Motor neuron (in vitro differentiated cells): ENCODE results near the gene LTF. TPM values are rescaled to one million over a fixed set of nuclear protein-coding genes. Genes with fewer than 3 reads are reported as not detected.
"Not testable (repeated sequence)": the region's sequence is repeated elsewhere in the genome, so short reads cannot be mapped to it uniquely, and the experiment has no call there.

Experiments
- ATAC-seq, 8 experiments: fragments of 200-7000 bp; cut with Tn5 transposase; replicated peaks in 6 of 8; 2 replicates each; pipeline ENCODE4 v1.8.0; 2021; ENCODE audit warnings: mild to moderate bottlenecking in 8 of 8, moderate library complexity in 8 of 8
- H3K27ac ChIP-seq, 2 donors: fragments of 250-450 bp; sonication (Bioruptor Pico); 2 replicates each; pipeline ENCODE4 v1.9.0; 2021; ENCODE audit warnings: antibody characterized with exemption in 2 of 2, mild to moderate bottlenecking in 2 of 2, moderate library complexity in 1 of 2
- H3K4me1 ChIP-seq, 2 donors: fragments of 250-450 bp; sonication (Bioruptor Pico); replicated peaks in 1 of 2; 2 replicates each; pipeline ENCODE4 v1.6.1; 2021; ENCODE audit warnings: antibody characterized with exemption in 2 of 2, mild to moderate bottlenecking in 2 of 2, moderate library complexity in 1 of 2
- H3K4me3 ChIP-seq, 5 donors: fragments of 250-450 bp; sonication (Bioruptor Pico); 2 replicates each; pipeline ENCODE4 v1.9.0; 2021; ENCODE audit warnings: antibody characterized with exemption in 5 of 5, mild to moderate bottlenecking in 5 of 5, moderate library complexity in 4 of 5
- WGBS, 10 experiments: fragments of 450-650 bp; shearing (Covaris generic); methylation state at CpG; one replicate each; pipeline ENCODE4 v1.0.0; 2022; 5-methylcytosine and 5-hydroxymethylcytosine counted together
- in situ Hi-C, 9 experiments: fragments of 400-800 bp; cut with MboI; loops; one replicate each; pipeline ENCODE4 v1.15.0; 2021; ENCODE audit warnings: low sequenced_read_pairs in 9 of 9, low pct_unique_long_range_greater_than_20kb in 2 of 9; ENCODE audit not compliant: unreplicated experiment in 9 of 9
- total RNA-seq, 8 experiments: library from RNA; unstranded; fragments of 300-600 nt; gene quantifications; 2 replicates each; pipeline versions ENCODE4 v1.2.3 to v1.2.4, GENCODE V29; 2022

The LTF gene
- total RNA-seq, 8 experiments from 2014 or later = 0.04 to 8.1 (median 1.5) TPM; not detected in 2

GRCh38 chr3:46426476-46426875, 38.2 kb downstream of the LTF start:
- ATAC-seq, in situ Hi-C loops, H3K27ac ChIP-seq, H3K4me3 ChIP-seq, H3K4me1 ChIP-seq: not testable (repeated sequence)
- 29 to 100% (median 74%) methylated on average over 1 to 3 of the region's 4 CpGs for WGBS, 10 experiments

DNA sequence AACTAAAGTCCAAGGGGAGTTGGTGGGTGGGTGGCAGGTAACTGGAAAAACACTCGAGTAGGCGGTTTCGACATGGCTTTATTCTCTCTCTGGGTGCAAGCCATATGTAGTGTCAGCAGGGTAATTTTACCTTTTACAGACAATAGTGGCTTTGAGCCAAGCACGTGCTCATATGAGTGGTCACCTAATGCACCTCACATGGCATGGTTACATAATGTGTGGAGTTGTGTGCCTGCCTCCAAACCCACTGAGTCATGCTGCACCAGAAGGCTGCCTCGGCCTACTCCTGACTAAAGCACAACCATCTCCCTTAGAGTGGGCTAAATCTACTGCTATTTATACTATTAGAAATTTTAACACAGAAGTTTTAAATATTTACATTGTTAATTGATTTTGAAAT, 41.1 kb downstream of the LTF start:
- in situ Hi-C loops = no loop called here
- no peak overlapping the region for H3K27ac ChIP-seq
- ATAC-seq = peak in 1 of 8 experiments; percentile 20
- H3K4me3 ChIP-seq = no peak overlapping the region
- H3K4me1 ChIP-seq = no peaks in the 10 kb centered on the region
- WGBS, 10 experiments = 8 to 100% (median 71%) methylated on average over 1 to 5 of the region's 5 CpGs; no CpG with 5 or more reads in 2 of the 10 experiments

DNA sequence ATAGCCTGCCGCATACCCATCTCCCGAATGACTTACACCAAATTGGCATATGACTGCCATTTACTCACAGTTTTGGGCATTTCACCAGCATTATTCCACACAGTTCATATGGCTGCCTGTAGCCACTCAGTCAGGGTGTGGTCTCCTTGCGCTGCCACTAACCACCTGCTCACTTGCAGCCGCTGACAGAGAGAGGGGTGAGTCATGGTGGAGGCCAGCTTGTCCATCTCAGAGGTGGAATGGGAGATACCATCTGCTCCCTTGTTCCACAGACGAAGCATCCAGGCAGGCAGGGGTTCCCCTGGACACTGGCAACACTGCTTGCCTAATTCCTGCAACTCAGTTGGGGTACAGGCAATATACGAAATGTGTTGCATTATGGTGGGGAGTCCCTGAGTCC, 42.1 kb downstream of the LTF start:
- ATAC-seq = peak; percentile 70 to 99 (median 80)
- Histone ChIP-seq H3K4me3 (no peak overlapping the region), H3K4me1 (no peaks in the 10 kb centered on the region), H3K27ac (no peak overlapping the region)
- in situ Hi-C loops = no loop called here
- WGBS, 10 experiments = 53 to 100% (median 83%) methylated on average over 1 to 4 of the region's 6 CpGs; no CpG with 5 or more reads in 4 of the 10 experiments

DNA sequence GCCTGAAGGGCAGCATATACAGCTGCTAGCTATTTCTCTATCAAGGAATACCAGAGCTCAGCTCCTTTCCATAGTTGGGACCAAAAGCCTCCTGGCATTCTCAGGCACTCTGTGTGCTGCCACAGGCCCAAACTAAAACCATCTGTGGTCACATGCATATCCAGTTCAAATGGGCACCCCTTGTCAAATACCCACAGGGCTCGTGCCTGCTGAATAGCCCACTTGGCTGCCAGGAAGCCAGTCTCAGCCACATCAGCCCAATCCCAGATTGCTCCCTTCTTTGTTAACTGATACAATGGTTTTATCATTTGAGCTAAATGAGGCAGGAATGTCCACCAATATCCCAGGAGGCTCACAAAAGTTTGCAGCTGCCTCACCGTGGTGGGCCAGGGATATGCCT, 43.8 kb downstream of the LTF start:
- WGBS, 10 experiments = 0 to 80% (median 43%) methylated on average over 1 to 2 of the region's 2 CpGs; no CpG with 5 or more reads in 5 of the 10 experiments
- Histone ChIP-seq H3K4me3 (no peak overlapping the region), H3K4me1 (peaks cover 0 to 5% of the 10 kb centered on the region in 2 donors), H3K27ac (no peak overlapping the region)
- in situ Hi-C loops = no loop called here
- no peak for ATAC-seq

DNA sequence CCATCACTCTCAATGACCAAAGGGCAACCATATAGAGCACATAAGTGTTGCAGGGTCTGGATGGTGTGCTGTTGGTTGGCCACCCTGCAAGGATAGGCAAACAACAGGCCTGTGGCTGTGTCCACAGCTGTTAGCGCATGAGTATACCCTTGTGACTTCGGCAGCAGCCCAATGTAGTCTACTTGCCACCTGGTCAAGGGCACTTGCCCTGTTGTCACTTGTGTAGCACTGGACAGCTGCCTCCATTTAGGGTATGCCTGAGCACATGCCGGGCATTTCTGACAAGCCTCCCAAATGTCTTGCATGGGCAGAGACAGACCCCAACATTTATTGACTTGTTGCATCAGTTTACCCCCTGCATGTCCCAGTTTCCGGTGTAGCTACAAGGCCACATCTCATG, 44.9 kb downstream of the LTF start:
- in situ Hi-C loops = no loop called here

DNA sequence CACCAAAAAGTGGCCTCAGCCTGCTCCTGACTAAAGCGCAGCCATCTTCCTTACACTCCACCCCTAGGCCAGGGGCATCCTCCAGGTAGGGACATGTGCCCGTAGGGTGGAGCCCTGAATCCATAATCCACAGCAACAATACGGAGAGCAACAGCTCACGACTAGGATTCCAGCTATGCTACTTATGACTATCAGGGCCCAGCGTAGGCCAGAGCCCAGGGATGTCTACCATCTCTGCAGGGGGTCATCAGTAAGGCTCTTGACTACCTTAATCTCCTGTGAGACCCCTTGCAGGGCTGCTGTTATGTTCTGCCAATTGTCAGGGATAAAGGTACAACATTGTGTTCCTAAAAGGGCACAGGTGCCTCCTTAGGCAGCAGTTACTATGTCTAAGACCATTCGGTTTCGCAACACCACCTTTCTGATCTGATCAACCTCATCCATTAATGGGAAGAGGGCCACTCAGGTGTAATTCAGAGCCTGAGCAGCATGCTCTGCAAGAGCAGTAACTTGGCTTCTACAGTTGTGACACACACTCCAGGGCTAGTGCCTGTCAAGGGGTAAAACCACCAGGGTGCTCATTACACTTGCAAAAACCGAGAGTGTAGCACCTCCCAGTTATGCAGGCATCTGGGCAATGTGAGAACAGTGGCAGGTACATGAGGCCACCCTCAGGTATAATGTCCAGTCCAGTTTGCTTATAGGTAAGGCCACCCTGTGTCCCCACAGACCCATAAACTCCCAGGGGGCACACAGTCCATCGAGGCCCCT, 46.7 kb downstream of the LTF start:
- peak in 1 of 8 experiments; percentile 49 for ATAC-seq

More for the DNA sequence above, 44.9 kb downstream of the LTF start:
- no peak overlapping the region for H3K4me3 ChIP-seq
- ATAC-seq = no peak
- WGBS, 10 experiments = 90 to 100% (median 93%) methylated on average over 3 to 4 of the region's 4 CpGs; no CpG with 5 or more reads in 7 of the 10 experiments
- H3K27ac ChIP-seq = no peak overlapping the region
- peaks cover 0 to 5% of the 10 kb centered on the region in 2 donors for H3K4me1 ChIP-seq

DNA sequence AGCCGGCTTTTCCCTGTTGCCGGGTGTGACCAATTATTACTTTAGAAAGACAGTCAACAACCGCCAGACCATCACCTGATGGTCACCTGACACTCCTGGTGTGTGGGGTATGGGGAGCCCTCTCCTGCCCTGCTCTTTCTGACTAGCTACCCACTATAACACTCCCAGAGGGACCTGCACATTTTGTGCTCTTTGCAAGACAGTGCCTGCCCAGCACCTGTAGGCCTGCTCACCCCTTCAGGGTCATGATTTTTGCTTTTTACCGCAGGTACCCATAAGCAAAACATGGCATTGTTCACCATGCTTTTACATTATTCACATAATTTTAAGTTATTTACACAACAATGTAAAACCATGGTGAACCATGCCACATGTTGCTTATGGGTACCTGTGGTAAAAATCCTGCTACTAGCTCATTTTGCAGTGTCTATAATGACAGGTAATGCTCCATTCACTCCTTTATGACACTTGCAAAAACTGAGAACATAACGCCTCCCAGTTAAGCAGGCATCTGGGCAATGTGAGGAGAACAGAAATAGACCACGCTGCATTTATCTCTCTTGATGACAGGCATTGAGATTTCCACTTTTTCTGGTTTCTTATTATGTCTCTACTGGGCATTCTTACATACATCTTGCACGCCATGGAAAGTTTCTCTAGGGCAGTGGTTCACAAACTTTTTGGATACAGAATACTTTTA, 47.7 kb downstream of the LTF start:
- no peak overlapping the region for H3K4me3 ChIP-seq
- no peak overlapping the region for H3K27ac ChIP-seq
- no peak for ATAC-seq
- 40 to 100% (median 80%) methylated on average over 1 to 7 of the region's 7 CpGs; no CpG with 5 or more reads in 2 of the 10 experiments for WGBS, 10 experiments
- peaks cover 0 to 5% of the 10 kb centered on the region in 2 donors for H3K4me1 ChIP-seq
- in situ Hi-C loops = no loop called here

More for the DNA sequence above, 46.7 kb downstream of the LTF start:
- no peak overlapping the region for H3K4me3 ChIP-seq
- no peak overlapping the region for H3K27ac ChIP-seq
- H3K4me1 ChIP-seq = peaks cover 0 to 5% of the 10 kb centered on the region in 2 donors
- in situ Hi-C loops = no loop called here
- WGBS, 10 experiments = 40 to 100% (median 92%) methylated on average over 1 to 5 of the region's 9 CpGs; no CpG with 5 or more reads in 1 of the 10 experiments

GRCh38 chr3:46416125-46416810, 48.4 kb downstream of the LTF start:
- peaks cover 0 to 5% of the 10 kb centered on the region in 2 donors for H3K4me1 ChIP-seq
- peak in 6 of 8 experiments; percentile 24 to 47 (median 36) for ATAC-seq
- H3K4me3 ChIP-seq = no peak overlapping the region
- no peak overlapping the region for H3K27ac ChIP-seq
- in situ Hi-C loops = no loop called here
- 23 to 90% (median 55%) methylated on average over 1 to 8 of the region's 10 CpGs; no CpG with 5 or more reads in 1 of the 10 experiments for WGBS, 10 experiments

DNA sequence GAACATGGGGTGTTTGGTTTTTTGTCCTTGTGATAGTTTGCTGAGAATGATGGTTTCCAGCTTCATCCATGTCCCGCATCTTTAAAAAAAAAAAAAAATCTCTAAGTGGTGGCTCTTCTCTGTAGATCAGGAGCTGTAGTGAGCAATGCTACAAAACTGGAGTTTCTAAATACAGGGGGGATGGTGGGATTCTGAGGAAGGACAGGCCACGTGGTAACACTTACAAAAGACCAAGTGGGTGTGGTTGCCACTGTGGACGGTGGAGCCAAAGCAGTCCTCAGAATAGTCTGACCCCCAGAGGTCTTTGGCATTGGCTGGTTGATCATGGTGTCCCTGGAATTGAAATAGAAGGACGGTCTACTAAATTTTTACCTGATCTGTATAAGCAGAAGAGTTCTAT, 50.0 kb downstream of the LTF start:
- in situ Hi-C loops = no loop called here
- Histone ChIP-seq H3K27ac (no peak overlapping the region), H3K4me3 (no peak overlapping the region), H3K4me1 (peaks cover 0 to 5% of the 10 kb centered on the region in 2 donors)
- 41 to 100% (median 80%) methylated on average over 1 to 4 of the region's 4 CpGs; no CpG with 5 or more reads in 2 of the 10 experiments for WGBS, 10 experiments
- ATAC-seq = no peak

- no peak for ATAC-seq
- H3K27ac ChIP-seq = no peak overlapping the region
- in situ Hi-C loops = no loop called here
- WGBS, 10 experiments = 22 to 100% (median 71%) methylated on average over 1 to 5 of the region's 5 CpGs
- no peak overlapping the region for H3K4me3 ChIP-seq
- H3K4me1 ChIP-seq = peaks cover 0 to 5% of the 10 kb centered on the region in 2 donors
Observed at GRCh38 chr3:46413951-46414350, 50.8 kb downstream of the LTF start.

- Histone ChIP-seq H3K4me1 (peaks cover 0 to 5% of the 10 kb centered on the region in 2 donors), H3K4me3 (no peak overlapping the region), H3K27ac (no peak overlapping the region)
- ATAC-seq = no peak
- in situ Hi-C loops = no loop called here
- WGBS, 10 experiments = 0 to 100% (median 72%) methylated on average over 1 to 3 of the region's 3 CpGs; no CpG with 5 or more reads in 1 of the 10 experiments
Observed at GRCh38 chr3:46412786-46413298, 51.9 kb downstream of the LTF start.

- Histone ChIP-seq H3K4me3 (no peak overlapping the region), H3K4me1 (peaks cover 0 to 2% of the 10 kb centered on the region in 2 donors), H3K27ac (no peak overlapping the region)
- in situ Hi-C loops = no loop called here
- no peak for ATAC-seq
- WGBS, 10 experiments = 80 to 100% (median 89%) methylated on average over 1 to 2 of the region's 2 CpGs; no CpG with 5 or more reads in 2 of the 10 experiments
Observed at GRCh38 chr3:46411271-46411670, 53.4 kb downstream of the LTF start.
